Loucy (cell line): ENCODE measurements around the gene RTL10.

Source experiments
- H2AFZ ChIP-seq: fragments of 200-600 bp; sonication (generic); 2 replicates; pipeline ENCODE4 v1.6.0; 2016; ENCODE audit warnings: antibody characterized with exemption, mild to moderate bottlenecking, low read length, moderate library complexity
- H3F3A ChIP-seq: fragments of 200-600 bp; 2 replicates; pipeline ENCODE4 v1.6.0; 2016; ENCODE audit warnings: antibody characterized with exemption, low read depth, mild to moderate bottlenecking
- H3K27me3 ChIP-seq: fragments of 200-600 bp; sonication (generic); 2 replicates; pipeline ENCODE4 v1.6.1; 2014; ENCODE audit warnings: low read length, mild to moderate bottlenecking; ENCODE audit not compliant: insufficient read depth, poor library complexity, severe bottlenecking
- H3K36me3 ChIP-seq: fragments of 200-600 bp; sonication (generic); 2 replicates; pipeline ENCODE4 v1.6.1; 2016; ENCODE audit warnings: low read length; ENCODE audit not compliant: insufficient read depth
- H3K4me1 ChIP-seq: fragments of 200-600 bp; sonication (generic); 2 replicates; pipeline ENCODE4 v1.5.1; 2014; ENCODE audit warnings: low read length, mild to moderate bottlenecking; ENCODE audit not compliant: insufficient read depth, poor library complexity, severe bottlenecking
- H3K4me2 ChIP-seq: fragments of 200-600 bp; sonication (generic); 2 replicates; pipeline ENCODE4 v1.6.0; 2014; ENCODE audit warnings: antibody characterized with exemption, low read length, low read depth, mild to moderate bottlenecking; ENCODE audit not compliant: poor library complexity, severe bottlenecking
- H3K4me3 ChIP-seq: fragments of 200-600 bp; sonication (generic); 2 replicates; pipeline ENCODE4 v1.5.1; 2014; ENCODE audit warnings: low read length, mild to moderate bottlenecking, mixed read lengths; ENCODE audit not compliant: poor library complexity, severe bottlenecking
- H3K79me2 ChIP-seq: fragments of 200-600 bp; sonication (generic); 2 replicates; pipeline ENCODE4 v1.6.1; 2014; ENCODE audit warnings: low read length; ENCODE audit not compliant: insufficient read depth
- H3K9ac ChIP-seq: fragments of 200-600 bp; sonication (generic); 2 replicates; pipeline ENCODE4 v1.6.0; 2014; ENCODE audit warnings: mild to moderate bottlenecking, low read depth, low read length, moderate library complexity; ENCODE audit not compliant: poor library complexity, severe bottlenecking
- H3K9me2 ChIP-seq: fragments of 200-600 bp; sonication (generic); replicated peaks from 2 replicates; pipeline ENCODE4 v1.6.1; 2016; ENCODE audit warnings: low read depth, low read length, mixed read lengths
- H3K9me3 ChIP-seq: fragments of 200-600 bp; sonication (generic); 2 replicates; pipeline ENCODE4 v1.6.1; 2014; ENCODE audit warnings: mild to moderate bottlenecking, antibody characterized with exemption, low read length, low read depth; ENCODE audit not compliant: insufficient read depth
- H4K20me1 ChIP-seq: fragments of 200-600 bp; sonication (generic); 2 replicates; pipeline ENCODE4 v1.6.0; 2014; ENCODE audit warnings: antibody characterized with exemption, low read length, mild to moderate bottlenecking; ENCODE audit not compliant: insufficient read depth, poor library complexity, severe bottlenecking
- EZH2phosphoT487 ChIP-seq: fragments of 200-600 bp; IDR thresholded peaks from 2 replicates; pipeline ENCODE4 v1.6.1; 2018; ENCODE audit warnings: antibody characterized with exemption, mild to moderate bottlenecking, moderate library complexity, borderline replicate concordance
- TF ChIP-seq, protein P1 (sequence below): fragments of 200-600 bp; sonication (generic); conservative IDR thresholded peaks from 2 replicates; pipeline ENCODE4 v1.5.1; 2014; ENCODE audit warnings: mild to moderate bottlenecking, antibody characterized with exemption, low read length

Gene RTL10

DNA sequence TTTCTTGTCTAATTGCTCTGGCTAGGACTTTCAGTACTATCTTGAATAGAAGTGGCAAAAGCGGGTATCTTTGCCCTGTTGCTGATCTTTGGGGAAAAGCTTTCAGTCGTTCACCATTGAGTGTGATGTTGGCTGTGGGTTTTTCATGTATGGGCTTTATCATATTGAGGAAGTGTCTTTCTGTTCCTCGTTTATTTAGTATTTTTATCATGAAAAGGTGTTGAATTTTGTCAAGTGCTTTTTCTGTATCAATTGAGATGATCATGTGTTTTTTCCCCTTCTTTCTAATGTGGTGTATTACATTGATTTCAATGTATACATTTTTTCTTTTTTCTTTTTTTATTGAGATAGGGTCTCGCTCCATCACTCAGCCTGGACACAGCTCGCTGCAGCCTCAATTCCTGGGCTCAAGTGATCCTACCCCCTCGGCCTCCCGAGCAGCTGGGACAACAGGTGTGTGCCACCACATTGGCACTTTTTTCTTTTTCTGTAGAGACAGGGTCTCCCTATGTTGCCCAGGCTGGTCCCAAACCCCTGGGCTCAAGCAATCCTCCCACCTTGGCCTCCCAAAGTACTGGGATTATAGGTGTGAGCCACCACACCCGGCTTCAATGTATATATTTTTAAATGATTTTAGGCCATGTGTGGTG is 5.3 kb upstream of the RTL10 start:
- H3K79me2 ChIP-seq = peaks cover 29% of the 10 kb centered on the region
- TF ChIP-seq, protein P1, sequence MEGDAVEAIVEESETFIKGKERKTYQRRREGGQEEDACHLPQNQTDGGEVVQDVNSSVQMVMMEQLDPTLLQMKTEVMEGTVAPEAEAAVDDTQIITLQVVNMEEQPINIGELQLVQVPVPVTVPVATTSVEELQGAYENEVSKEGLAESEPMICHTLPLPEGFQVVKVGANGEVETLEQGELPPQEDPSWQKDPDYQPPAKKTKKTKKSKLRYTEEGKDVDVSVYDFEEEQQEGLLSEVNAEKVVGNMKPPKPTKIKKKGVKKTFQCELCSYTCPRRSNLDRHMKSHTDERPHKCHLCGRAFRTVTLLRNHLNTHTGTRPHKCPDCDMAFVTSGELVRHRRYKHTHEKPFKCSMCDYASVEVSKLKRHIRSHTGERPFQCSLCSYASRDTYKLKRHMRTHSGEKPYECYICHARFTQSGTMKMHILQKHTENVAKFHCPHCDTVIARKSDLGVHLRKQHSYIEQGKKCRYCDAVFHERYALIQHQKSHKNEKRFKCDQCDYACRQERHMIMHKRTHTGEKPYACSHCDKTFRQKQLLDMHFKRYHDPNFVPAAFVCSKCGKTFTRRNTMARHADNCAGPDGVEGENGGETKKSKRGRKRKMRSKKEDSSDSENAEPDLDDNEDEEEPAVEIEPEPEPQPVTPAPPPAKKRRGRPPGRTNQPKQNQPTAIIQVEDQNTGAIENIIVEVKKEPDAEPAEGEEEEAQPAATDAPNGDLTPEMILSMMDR = no peak
- no peak for TF ChIP-seq EZH2phosphoT487
- H3K4me1 ChIP-seq = peaks cover 11% of the 10 kb centered on the region
- H3K27me3 ChIP-seq = no peaks in the 10 kb centered on the region
- H3K4me3 ChIP-seq = no peak overlapping the region
- no peaks in the 10 kb centered on the region for H4K20me1 ChIP-seq
- H3K9me3 ChIP-seq = no peaks in the 10 kb centered on the region
- H3K9me2 ChIP-seq = no peaks in the 10 kb centered on the region
- H3F3A ChIP-seq = no peaks in the 10 kb centered on the region
- H3K4me2 ChIP-seq = no peak overlapping the region
- no peak overlapping the region for H2AFZ ChIP-seq
- no peak overlapping the region for H3K9ac ChIP-seq
- H3K36me3 ChIP-seq = no peaks in the 10 kb centered on the region

DNA sequence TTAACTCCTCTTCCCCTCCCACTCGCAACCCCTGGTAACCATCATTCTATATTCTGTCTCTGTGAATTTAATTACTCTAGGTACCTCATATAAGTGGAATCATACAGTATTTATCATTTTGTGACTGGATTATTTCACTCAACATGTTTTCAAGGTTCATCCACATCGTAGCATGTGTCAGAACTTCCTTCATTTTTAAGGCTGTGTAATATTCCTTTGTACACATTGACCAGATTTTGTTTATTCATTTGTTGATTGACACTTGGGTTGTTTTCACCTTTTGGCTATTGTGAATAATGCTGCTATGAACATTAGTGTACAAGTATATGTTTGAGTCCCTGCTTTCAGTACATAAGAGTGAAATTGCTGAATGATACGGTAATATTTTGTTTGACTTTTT is 2.7 kb upstream of the RTL10 start:
- no peak for TF ChIP-seq EZH2phosphoT487
- TF ChIP-seq, protein P1 = no peak
- H3K4me1 ChIP-seq = peaks cover 25% of the 10 kb centered on the region
- H3K4me3 ChIP-seq = no peak overlapping the region
- no peak overlapping the region for H3K4me2 ChIP-seq
- H4K20me1 ChIP-seq = peaks cover 22% of the 10 kb centered on the region
- H3K9me2 ChIP-seq = no peaks in the 10 kb centered on the region
- peaks cover 5% of the 10 kb centered on the region for H3K27me3 ChIP-seq
- peaks cover 53% of the 10 kb centered on the region for H3K79me2 ChIP-seq
- no peak overlapping the region for H2AFZ ChIP-seq
- H3K9me3 ChIP-seq = no peaks in the 10 kb centered on the region
- no peaks in the 10 kb centered on the region; the same call in 1 of the 2 replicates for H3K36me3 ChIP-seq
- H3F3A ChIP-seq = no peaks in the 10 kb centered on the region
- no peak overlapping the region for H3K9ac ChIP-seq

DNA sequence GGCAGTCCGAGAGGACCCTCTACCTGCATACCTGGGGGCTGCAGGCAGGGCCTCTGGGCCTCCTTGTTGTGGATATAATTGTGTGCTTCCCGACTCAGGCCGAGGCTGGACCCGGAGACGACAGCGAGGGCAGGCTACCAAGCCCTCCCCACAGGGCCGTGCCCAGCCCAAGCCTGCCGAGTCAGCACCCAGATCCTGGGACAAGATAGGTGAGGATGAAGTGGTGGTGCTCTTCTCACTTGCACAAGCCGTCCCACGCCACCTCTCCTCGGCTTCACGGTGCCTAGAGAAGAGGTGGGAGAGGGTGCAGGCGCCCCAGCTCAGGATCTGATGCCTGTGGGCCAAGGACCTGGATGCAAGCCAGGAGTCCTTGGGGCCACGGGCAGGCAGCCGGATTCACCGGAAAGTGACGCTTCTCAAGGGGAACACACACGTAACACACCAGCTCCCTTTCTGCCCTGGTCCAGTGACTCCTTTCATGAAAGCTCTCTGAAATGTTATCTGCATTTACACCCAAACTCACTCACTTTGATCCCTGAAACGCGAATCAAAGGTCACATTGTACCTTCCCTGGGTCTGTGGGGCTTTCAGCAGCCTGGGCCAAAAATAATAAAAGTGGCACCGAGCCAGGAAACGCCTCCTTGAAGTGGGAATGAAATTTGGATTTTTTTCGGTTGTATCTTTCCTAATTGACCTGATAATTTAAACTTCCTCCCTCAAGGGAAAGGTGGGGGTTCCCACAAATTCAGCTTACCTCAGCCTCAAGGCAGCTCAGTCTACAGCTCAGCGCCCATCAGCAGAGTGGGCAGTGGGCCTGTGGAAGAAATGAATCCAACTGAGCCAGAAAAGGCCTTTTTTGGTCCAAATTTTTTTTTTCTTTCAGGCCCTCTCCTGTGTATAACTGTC is 1.1 kb upstream of the RTL10 start:
- H4K20me1 ChIP-seq = peaks cover 35% of the 10 kb centered on the region
- peak overlapping the region; percentile 99 for H3K9ac ChIP-seq
- H2AFZ ChIP-seq = peak overlapping the region; percentile 69
- H3K27me3 ChIP-seq = peaks cover 5% of the 10 kb centered on the region
- H3K9me2 ChIP-seq = no peaks in the 10 kb centered on the region
- no peak for TF ChIP-seq EZH2phosphoT487
- TF ChIP-seq, protein P1 = no peak
- H3K9me3 ChIP-seq = no peaks in the 10 kb centered on the region
- no peaks in the 10 kb centered on the region for H3F3A ChIP-seq
- peaks cover 70% of the 10 kb centered on the region for H3K79me2 ChIP-seq
- peaks cover 15% of the 10 kb centered on the region; the same call in 1 of the 2 replicates for H3K36me3 ChIP-seq
- peak overlapping the region; percentile 95 for H3K4me2 ChIP-seq
- H3K4me3 ChIP-seq = peak overlapping the region; percentile 96
- peaks cover 38% of the 10 kb centered on the region for H3K4me1 ChIP-seq
